IMR-90 (cell line): ENCODE measurements around the gene DEPDC5.
"Not testable (repeated sequence)": the region's sequence is repeated elsewhere in the genome, so short reads cannot be mapped to it uniquely, and the experiment has no call there.

Source experiments
- CEBPB ChIP-seq: IDR thresholded peaks from 2 replicates; pipeline ENCODE4 v1.6.1; 2012; ENCODE audit warnings: low read depth, low read length, improper control_type of control experiment
- MAZ ChIP-seq: IDR thresholded peaks from 2 replicates; pipeline ENCODE4 v1.6.1; 2012; ENCODE audit warnings: low read depth, mild to moderate bottlenecking, low read length, improper control_type of control experiment, moderate library complexity, borderline replicate concordance
- MXI1 ChIP-seq: IDR thresholded peaks from 2 replicates; pipeline ENCODE4 v1.6.1; 2012; ENCODE audit warnings: low read depth, mild to moderate bottlenecking, low read length, moderate library complexity, borderline replicate concordance
- POLR2A ChIP-seq: IDR thresholded peaks from 2 replicates; pipeline ENCODE4 v1.6.1; 2012; ENCODE audit warnings: mild to moderate bottlenecking, low read depth, low read length
- RAD21 ChIP-seq: IDR thresholded peaks from 2 replicates; pipeline ENCODE4 v1.6.1; 2012; ENCODE audit warnings: low read length, improper control_type of control experiment
- RFX5 ChIP-seq: IDR thresholded peaks from 2 replicates; pipeline ENCODE4 v1.8.0; 2012; ENCODE audit warnings: low read depth, mild to moderate bottlenecking, low read length, moderate library complexity
- TF ChIP-seq, protein P1 (sequence below): conservative IDR thresholded peaks from 2 replicates; pipeline ENCODE4 v1.5.1; 2012; ENCODE audit warnings: mild to moderate bottlenecking, low read depth, low read length, improper control_type of control experiment
- TF ChIP-seq, protein P2 (sequence below): fragments of 150-350 bp; IDR thresholded peaks from 2 replicates; pipeline ENCODE4 v1.6.1; 2016; ENCODE audit warnings: low read depth, mild to moderate bottlenecking, low read length, moderate library complexity, borderline replicate concordance
- TF ChIP-seq, protein P3 (sequence below): fragments of 150-350 bp; IDR thresholded peaks from 2 replicates; pipeline ENCODE4 v1.6.1; 2017; ENCODE audit warnings: mild to moderate bottlenecking, antibody characterized with exemption, low read length, low read depth

DNA sequence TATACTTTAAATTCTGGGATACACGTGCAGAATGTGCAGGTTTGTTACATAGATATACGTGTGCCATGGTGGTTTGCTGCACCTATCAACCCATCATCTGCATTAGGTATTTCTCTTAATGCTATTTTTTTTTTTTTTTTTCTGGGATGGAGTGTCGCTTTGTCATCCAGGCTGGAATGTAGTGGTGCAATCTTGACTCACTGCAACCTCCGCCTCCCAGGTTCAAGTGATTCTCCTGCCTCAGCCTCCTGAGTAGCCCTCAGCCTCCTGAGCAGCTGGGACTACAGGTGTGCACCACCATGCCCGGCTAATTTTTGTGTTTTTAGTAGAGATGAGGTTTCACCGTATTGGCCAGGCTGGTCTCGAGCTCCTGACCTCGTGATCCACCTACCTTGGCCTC, 45.5 kb downstream of the DEPDC5 start:
- TF ChIP-seq, protein P1, sequence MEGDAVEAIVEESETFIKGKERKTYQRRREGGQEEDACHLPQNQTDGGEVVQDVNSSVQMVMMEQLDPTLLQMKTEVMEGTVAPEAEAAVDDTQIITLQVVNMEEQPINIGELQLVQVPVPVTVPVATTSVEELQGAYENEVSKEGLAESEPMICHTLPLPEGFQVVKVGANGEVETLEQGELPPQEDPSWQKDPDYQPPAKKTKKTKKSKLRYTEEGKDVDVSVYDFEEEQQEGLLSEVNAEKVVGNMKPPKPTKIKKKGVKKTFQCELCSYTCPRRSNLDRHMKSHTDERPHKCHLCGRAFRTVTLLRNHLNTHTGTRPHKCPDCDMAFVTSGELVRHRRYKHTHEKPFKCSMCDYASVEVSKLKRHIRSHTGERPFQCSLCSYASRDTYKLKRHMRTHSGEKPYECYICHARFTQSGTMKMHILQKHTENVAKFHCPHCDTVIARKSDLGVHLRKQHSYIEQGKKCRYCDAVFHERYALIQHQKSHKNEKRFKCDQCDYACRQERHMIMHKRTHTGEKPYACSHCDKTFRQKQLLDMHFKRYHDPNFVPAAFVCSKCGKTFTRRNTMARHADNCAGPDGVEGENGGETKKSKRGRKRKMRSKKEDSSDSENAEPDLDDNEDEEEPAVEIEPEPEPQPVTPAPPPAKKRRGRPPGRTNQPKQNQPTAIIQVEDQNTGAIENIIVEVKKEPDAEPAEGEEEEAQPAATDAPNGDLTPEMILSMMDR = not testable (repeated sequence)
- TF ChIP-seq, protein P2, sequence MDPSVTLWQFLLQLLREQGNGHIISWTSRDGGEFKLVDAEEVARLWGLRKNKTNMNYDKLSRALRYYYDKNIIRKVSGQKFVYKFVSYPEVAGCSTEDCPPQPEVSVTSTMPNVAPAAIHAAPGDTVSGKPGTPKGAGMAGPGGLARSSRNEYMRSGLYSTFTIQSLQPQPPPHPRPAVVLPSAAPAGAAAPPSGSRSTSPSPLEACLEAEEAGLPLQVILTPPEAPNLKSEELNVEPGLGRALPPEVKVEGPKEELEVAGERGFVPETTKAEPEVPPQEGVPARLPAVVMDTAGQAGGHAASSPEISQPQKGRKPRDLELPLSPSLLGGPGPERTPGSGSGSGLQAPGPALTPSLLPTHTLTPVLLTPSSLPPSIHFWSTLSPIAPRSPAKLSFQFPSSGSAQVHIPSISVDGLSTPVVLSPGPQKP = not testable (repeated sequence)
- not testable (repeated sequence) for TF ChIP-seq POLR2A, RFX5, MAZ, MXI1, RAD21, CEBPB
- TF ChIP-seq, protein P3, sequence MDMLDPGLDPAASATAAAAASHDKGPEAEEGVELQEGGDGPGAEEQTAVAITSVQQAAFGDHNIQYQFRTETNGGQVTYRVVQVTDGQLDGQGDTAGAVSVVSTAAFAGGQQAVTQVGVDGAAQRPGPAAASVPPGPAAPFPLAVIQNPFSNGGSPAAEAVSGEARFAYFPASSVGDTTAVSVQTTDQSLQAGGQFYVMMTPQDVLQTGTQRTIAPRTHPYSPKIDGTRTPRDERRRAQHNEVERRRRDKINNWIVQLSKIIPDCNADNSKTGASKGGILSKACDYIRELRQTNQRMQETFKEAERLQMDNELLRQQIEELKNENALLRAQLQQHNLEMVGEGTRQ = not testable (repeated sequence)
